HG03342 (cell line): ENCODE data around the gene NUP62CL.

Experiments
- ATAC-seq: cut with Tn5 transposase; IDR thresholded peaks from one replicate; pipeline ENCODE4 v1.9.1; 2021; ENCODE audit warnings: mild to moderate bottlenecking, moderate library complexity; ENCODE audit not compliant: unreplicated experiment

Gene NUP62CL

GRCh38 chrX:107153005-107153404 lies 53.2 kb downstream of the NUP62CL start:
- ATAC-seq: no peak

- ATAC-seq: no peak
Observed at GRCh38 chrX:107146670-107147069, 59.6 kb downstream of the NUP62CL start.

GRCh38 chrX:107135965-107136307 lies 70.3 kb downstream of the NUP62CL start:
- ATAC-seq: no peak

GRCh38 chrX:107135049-107135964 lies 70.9 kb downstream of the NUP62CL start:
- ATAC-seq: peak; percentile 71

GRCh38 chrX:107123750-107124149 lies 82.5 kb downstream of the NUP62CL start:
- ATAC-seq: no peak

- no peak for ATAC-seq
Observed at GRCh38 chrX:107119283-107119682, 87.0 kb downstream of the NUP62CL start.

GRCh38 chrX:107118322-107119147 lies 87.7 kb downstream of the NUP62CL start, which contains the start of gene RBM41:
Gene RBM41 (minus strand): TSS chrX:107118822. CDS start chrX:107118773, 49 bp downstream.
- peak; percentile 99 for ATAC-seq

GRCh38 chrX:107117993-107118321 lies 88.3 kb downstream of the NUP62CL start:
- no peak for ATAC-seq

GRCh38 chrX:107107459-107107858 lies 98.8 kb downstream of the NUP62CL start:
- no peak for ATAC-seq

GRCh38 chrX:107102980-107103379 lies 103.3 kb downstream of the NUP62CL start:
- no peak for ATAC-seq

- ATAC-seq: no peak
Observed at GRCh38 chrX:107076158-107076557, 130.1 kb downstream of the NUP62CL start.
